Activated naive CD8-positive, alpha-beta T cell treated with anti-CD3 and anti-CD28 coated beads for 36 hours (primary cell): Measurements from ENCODE around the gene CNKSR3. TPM values are rescaled to one million over a fixed set of nuclear protein-coding genes. Genes with fewer than 3 reads are reported as not detected.
A peak's percentile ranks its signal among the peaks of the same experiment; 100 is the strongest.

Experiments used
- DNase-seq: peaks from one replicate; pipeline ENCODE4 v3.0.0; 2021
- H3K27ac Mint-ChIP-seq: one replicate; pipeline ENCODE4 v1.8.0; 2022; ENCODE audit warnings: mild to moderate bottlenecking, moderate library complexity, mixed read lengths
- H3K27me3 Mint-ChIP-seq: one replicate; pipeline ENCODE4 v1.8.0; 2022; ENCODE audit warnings: mild to moderate bottlenecking, mixed read lengths
- H3K36me3 Mint-ChIP-seq: one replicate; pipeline ENCODE4 v1.8.0; 2021; ENCODE audit warnings: mild to moderate bottlenecking, mixed read lengths
- H3K4me1 Mint-ChIP-seq: one replicate; pipeline ENCODE4 v1.8.0; 2021; ENCODE audit warnings: mixed read lengths
- H3K4me3 Mint-ChIP-seq: one replicate; pipeline ENCODE4 v1.8.0; 2022; ENCODE audit warnings: mild to moderate bottlenecking, moderate library complexity, mixed read lengths
- H3K9me3 Mint-ChIP-seq: one replicate; pipeline ENCODE4 v1.8.0; 2022; ENCODE audit warnings: mixed read lengths
- total RNA-seq, 2 experiments: library from RNA; stranded (reverse); gene quantifications; one replicate each; pipeline ENCODE4 v1.2.3, GENCODE V29; 2021

The CNKSR3 gene
- total RNA-seq, 2 experiments from 2014 or later: 1.1 to 1.3 TPM

DNA sequence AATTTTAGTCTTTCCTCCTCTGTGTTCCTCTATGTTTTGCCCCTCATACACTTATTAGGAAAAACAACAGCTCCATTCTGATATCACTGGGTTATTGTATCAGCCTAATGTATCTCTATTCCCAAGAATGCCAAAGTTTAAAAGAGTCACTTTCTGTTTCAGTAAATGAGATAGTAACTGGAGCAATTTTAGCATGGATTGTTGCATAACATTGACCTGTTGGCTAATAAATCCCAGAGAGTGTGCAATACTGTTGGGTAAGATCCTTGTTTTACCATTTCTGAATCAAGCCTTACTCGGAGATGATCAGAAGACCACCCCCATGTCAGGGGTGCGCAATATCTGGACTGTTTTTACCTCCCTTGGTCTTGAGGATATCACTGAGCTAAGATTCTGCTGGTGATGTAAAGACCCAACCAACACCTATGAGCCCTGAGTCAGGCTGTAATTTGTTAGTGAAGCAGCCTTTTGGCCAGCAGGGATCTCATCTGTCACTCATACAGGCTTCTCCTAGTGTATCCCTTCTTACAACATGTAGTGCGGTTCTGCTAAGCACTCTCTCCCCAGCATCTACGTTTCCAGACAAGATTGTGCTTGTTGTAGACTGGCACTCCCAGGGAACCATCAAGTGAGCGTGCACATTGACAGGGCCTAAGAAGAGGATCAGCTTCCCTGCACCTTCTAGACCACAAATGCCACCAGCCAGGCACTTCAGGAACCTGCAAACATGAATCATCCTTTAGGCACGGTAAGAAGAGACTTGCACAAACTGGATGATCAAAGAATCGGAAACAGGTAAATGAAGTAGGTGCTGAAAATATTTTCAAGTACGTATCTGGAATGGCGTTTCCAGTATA lies 142.4 kb downstream of the CNKSR3 start:
- no peak overlapping the region for H3K27ac Mint-ChIP-seq
- H3K36me3 Mint-ChIP-seq: no peaks in the 10 kb centered on the region
- no peaks in the 10 kb centered on the region for H3K9me3 Mint-ChIP-seq
- no peak for DNase-seq
- H3K27me3 Mint-ChIP-seq: no peaks in the 10 kb centered on the region
- no peak overlapping the region for H3K4me3 Mint-ChIP-seq
- H3K4me1 Mint-ChIP-seq: peaks cover 10% of the 10 kb centered on the region

DNA sequence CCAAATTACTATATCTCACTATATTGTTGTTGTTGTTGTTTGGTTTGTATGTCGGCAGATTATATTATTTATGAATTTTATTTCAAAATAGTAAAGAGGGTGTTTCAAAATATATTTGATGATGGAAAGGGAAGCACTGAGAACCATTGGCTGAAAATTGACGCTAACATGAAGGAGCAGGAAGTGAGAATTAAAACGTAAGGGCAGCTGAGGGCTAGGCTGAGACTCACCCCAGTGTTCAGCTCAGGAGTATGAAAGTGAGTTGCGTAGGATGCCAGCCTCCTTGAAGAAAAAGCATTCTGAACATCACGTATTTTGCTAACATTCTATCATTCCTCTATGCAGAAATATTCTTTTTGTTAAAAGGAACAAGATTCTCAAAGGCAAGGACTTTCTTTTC lies 143.1 kb downstream of the CNKSR3 start:
- H3K4me3 Mint-ChIP-seq: no peak overlapping the region
- H3K27ac Mint-ChIP-seq: no peak overlapping the region
- DNase-seq: no peak
- no peaks in the 10 kb centered on the region for H3K36me3 Mint-ChIP-seq
- H3K27me3 Mint-ChIP-seq: no peaks in the 10 kb centered on the region
- H3K4me1 Mint-ChIP-seq: peaks cover 10% of the 10 kb centered on the region
- no peaks in the 10 kb centered on the region for H3K9me3 Mint-ChIP-seq

DNA sequence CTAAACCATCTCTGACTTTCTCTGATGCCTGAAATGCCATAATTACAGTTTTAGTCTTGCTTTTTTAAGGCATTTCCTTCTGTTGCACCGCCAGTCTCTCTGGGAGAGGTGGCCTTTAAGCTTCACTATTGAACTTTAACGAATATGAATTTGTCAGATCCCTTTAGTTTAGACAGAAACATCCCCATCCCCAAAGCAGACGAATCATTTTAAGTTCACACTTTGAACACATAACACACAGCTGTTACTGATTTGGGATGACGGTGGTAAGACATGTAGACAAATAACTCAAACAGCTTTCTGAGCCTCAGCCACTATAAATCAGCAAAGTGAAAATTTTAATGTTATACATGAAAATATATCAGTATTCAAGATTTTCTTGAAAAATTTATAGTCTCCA lies 146.7 kb downstream of the CNKSR3 start:
- Mint-ChIP-seq H3K9me3 (peaks cover 5% of the 10 kb centered on the region), H3K27me3 (no peaks in the 10 kb centered on the region), H3K27ac (no peak overlapping the region), H3K36me3 (peaks cover 2% of the 10 kb centered on the region), H3K4me1 (peaks cover 23% of the 10 kb centered on the region), H3K4me3 (no peak overlapping the region)
- no peak for DNase-seq

DNA sequence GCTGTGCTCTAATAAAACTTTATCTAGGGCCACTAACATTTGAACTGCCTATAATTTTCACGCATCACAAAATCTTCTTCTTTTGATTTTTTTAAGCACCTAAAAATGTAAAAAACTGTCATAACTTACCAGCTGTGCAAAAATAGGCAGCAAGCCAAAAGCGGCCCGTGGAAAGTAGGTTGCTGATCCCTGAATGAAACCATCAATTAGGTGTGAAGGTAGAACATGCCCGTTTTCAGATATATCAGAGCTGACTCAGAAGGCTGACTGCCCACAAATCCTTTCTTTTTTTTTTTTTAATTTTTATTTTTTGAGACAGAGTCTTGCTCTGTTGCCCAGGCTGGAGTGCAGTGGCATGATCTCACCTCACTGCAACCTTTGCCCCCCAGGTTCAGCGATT lies 149.0 kb downstream of the CNKSR3 start:
- DNase-seq: no peak
- no peak overlapping the region for H3K4me3 Mint-ChIP-seq

DNA sequence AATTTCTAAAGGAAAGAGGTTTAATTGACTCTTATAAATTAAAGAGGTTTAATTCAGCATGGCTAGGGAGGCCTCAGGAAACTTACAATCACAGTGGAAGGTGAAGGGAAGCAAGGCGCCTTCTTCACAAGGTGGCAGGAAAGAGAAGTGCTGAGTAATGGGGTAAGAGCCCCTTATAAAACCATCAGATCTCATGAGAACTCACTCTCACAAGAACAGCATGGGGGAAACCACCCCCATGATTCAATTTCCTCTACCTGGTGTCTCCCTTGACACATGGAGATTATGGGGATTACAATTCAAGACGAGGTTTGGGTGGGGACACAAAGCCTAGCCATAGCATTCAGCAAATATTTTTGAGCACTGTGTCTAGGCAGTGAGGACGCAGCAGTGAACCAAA lies 150.0 kb downstream of the CNKSR3 start:
- Mint-ChIP-seq H3K27ac (no peak overlapping the region), H3K27me3 (no peaks in the 10 kb centered on the region), H3K36me3 (peaks cover 2% of the 10 kb centered on the region), H3K4me3 (no peak overlapping the region), H3K4me1 (peaks cover 32% of the 10 kb centered on the region), H3K9me3 (peaks cover 5% of the 10 kb centered on the region)
- no peak for DNase-seq

More for the DNA sequence above, 149.0 kb downstream of the CNKSR3 start:
- Mint-ChIP-seq H3K4me1 (peaks cover 23% of the 10 kb centered on the region), H3K27ac (no peak overlapping the region), H3K27me3 (no peaks in the 10 kb centered on the region), H3K36me3 (peaks cover 2% of the 10 kb centered on the region), H3K9me3 (peaks cover 5% of the 10 kb centered on the region)

DNA sequence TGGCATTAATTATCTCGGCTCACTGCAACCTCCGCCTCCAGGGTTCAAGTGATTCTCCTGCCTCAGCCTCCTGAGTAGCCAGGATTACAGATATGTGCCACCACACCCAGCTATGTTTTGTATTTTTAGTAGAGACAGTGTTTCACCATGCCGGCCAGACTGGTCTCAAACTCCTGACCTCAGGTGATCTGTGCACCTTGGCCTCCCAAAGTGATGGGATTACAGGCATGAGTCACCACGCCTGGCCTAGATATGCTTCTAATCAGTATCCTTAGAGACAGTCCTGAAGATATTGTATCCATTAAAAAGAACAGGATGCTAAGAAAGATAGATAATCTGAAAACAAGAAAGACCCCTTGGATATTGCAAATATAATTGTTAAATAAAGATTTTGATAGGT lies 150.8 kb downstream of the CNKSR3 start:
- peaks cover 5% of the 10 kb centered on the region for H3K9me3 Mint-ChIP-seq
- H3K27ac Mint-ChIP-seq: no peak overlapping the region
- no peak overlapping the region for H3K4me3 Mint-ChIP-seq
- H3K4me1 Mint-ChIP-seq: peaks cover 39% of the 10 kb centered on the region
- H3K36me3 Mint-ChIP-seq: peaks cover 3% of the 10 kb centered on the region
- no peak for DNase-seq
- no peaks in the 10 kb centered on the region for H3K27me3 Mint-ChIP-seq

DNA sequence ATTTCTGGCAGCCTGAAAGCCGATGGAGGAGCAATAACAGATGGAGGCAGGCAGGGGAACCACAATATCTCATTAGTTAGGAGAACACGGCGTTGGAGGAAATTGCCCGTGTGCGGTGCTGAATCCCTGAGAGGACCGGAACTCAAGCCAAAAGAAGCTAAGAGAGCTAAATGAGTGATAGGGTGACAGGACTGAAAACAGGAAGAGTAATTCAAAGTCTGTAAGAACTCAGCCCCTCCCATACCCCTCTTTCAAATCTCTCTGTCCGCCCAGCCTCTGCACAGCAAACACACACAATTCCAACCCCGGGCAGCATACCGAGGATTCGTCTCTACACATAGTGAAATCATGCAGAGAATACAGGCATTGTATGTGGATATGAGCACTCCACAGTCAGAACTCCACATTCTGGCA lies 151.3 kb downstream of the CNKSR3 start:
- no peak for DNase-seq
- no peaks in the 10 kb centered on the region for H3K27me3 Mint-ChIP-seq
- H3K4me1 Mint-ChIP-seq: peaks cover 44% of the 10 kb centered on the region
- H3K9me3 Mint-ChIP-seq: peaks cover 10% of the 10 kb centered on the region
- H3K4me3 Mint-ChIP-seq: peak overlapping the region; percentile 42
- peaks cover 8% of the 10 kb centered on the region for H3K36me3 Mint-ChIP-seq
- peak overlapping the region; percentile 47 for H3K27ac Mint-ChIP-seq

DNA sequence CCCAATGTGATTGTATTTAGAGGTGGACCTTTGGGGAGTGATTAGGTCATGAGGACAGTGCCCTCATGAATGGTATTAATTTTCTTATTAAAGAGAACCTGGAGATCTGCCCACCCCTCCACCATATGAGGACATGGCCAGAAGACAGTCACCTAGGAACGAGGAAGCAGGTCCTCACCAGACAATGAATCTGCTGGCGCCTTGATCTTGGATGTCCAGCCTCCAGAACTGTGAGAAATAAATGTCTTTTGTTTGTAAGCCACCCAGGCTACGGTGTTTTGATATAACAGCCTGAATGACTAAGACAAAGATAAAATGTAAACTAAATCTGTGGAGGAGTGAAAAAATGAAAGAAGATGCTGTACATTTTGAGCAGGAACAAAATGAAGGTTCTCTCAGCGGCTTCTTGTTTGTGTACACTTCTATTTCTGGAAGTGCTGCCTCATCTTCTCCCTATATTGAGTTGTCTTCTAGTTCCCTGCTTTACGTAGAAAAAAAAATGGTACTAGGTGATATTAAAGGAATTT lies 152.4 kb downstream of the CNKSR3 start:
- H3K4me3 Mint-ChIP-seq: no peak overlapping the region
- DNase-seq: no peak
- no peak overlapping the region for H3K27ac Mint-ChIP-seq
- peaks cover 50% of the 10 kb centered on the region for H3K4me1 Mint-ChIP-seq
- no peaks in the 10 kb centered on the region for H3K27me3 Mint-ChIP-seq
- peaks cover 9% of the 10 kb centered on the region for H3K36me3 Mint-ChIP-seq
- peaks cover 11% of the 10 kb centered on the region for H3K9me3 Mint-ChIP-seq

DNA sequence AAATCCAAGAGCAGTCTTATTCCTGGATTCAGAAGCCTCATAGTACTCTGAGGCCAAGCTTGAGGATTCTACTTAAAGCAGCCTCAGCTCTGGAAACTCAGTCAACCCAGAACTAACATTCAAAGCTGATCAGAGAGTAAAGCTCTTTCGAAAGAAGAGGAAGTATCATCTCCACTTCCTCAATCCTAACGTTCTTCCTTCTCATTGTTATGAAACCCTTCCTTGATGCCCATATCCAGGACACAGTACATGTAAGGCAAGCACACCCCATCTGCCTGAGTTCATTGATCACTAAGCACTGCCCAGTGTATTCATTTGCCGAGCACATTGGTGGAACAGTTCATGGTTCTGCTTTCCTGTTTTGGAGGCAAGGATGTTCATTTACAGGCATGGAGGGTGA lies 153.8 kb downstream of the CNKSR3 start, which contains the start of gene IPCEF1:
TSS of gene IPCEF1 (minus strand) at position 114 of the 400 bp plus-strand sequence. CDS start 90,856 bp downstream, outside the sequence.
- no peak within 1 kb of the TSS for H3K27ac Mint-ChIP-seq
- H3K4me1 Mint-ChIP-seq: peaks cover 60% of the 10 kb centered on the region
- H3K36me3 Mint-ChIP-seq: peaks cover 9% of the 10 kb centered on the region
- DNase-seq: no peak
- no peak within 1 kb of the TSS for H3K4me3 Mint-ChIP-seq
- H3K9me3 Mint-ChIP-seq: peaks cover 12% of the 10 kb centered on the region
- no peaks in the 10 kb centered on the region for H3K27me3 Mint-ChIP-seq

DNA sequence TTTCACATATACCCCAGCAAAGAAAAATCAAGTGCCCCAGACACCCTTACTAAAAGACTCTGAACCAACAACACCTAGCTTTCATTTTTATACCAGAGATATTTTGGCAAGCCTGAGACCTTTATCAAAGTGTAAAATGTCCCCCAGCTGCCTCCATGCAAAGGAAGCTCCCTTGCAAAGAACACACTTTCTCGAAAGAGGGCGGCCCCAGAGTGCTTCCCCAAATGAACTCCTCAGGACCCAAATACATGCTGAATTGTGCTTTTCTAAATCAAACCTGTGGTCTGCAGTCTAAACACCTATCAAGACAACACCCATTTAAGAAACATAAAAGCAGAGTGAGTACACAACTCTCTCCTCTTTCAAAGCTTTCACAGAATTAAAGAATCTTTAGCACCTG lies 154.4 kb downstream of the CNKSR3 start:
- no peak overlapping the region for H3K4me3 Mint-ChIP-seq
- no peaks in the 10 kb centered on the region for H3K27me3 Mint-ChIP-seq
- peaks cover 12% of the 10 kb centered on the region for H3K9me3 Mint-ChIP-seq
- no peak for DNase-seq
- H3K27ac Mint-ChIP-seq: no peak overlapping the region
- H3K36me3 Mint-ChIP-seq: peaks cover 9% of the 10 kb centered on the region
- peaks cover 65% of the 10 kb centered on the region for H3K4me1 Mint-ChIP-seq

DNA sequence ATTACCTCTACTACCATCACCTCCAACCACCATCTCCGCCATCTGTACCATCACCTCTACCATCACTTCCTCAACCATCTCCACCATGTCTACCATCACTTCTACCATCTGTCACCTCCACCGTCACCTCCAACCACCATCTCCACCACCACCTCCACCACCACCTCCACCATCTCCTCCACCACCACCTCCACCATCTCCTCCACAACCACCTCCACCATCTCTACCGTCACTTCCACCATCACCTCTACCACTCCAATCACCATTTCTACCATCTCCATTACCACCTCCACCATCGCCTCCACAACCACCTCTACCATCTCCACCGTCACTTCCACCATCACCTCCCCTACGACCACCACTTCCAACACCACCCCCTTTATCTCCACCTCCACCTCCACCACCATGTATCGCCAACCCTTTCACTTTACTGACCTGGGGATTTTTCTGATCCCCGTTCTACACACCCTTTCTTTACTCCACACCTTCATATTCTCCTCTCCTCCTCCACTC lies 156.2 kb downstream of the CNKSR3 start:
- H3K27me3 Mint-ChIP-seq: peaks cover 5% of the 10 kb centered on the region
- no peak for DNase-seq
- peaks cover 8% of the 10 kb centered on the region for H3K9me3 Mint-ChIP-seq
- H3K4me3 Mint-ChIP-seq: peak overlapping the region; percentile 44
- H3K4me1 Mint-ChIP-seq: peaks cover 53% of the 10 kb centered on the region
- H3K27ac Mint-ChIP-seq: peak overlapping the region; percentile 83
- peaks cover 7% of the 10 kb centered on the region for H3K36me3 Mint-ChIP-seq

DNA sequence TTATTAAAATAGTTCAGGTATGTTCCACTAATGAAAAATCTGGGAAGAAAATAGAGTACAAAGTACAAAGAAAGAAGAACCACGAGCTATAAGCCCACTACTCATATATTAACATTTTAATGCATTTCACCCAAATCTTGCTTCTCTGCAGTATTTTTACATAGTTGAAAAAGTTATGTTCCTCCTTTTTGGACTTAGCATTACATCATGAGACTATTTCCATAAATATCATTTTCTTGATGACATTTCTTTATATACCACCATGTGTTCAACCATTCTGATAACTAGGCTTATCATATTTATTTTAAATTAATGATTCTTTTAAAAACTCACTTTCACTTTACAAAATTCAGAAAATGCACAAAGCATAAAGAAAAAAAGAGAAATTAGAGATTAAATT lies 156.9 kb downstream of the CNKSR3 start:
- DNase-seq: no peak
- peaks cover 48% of the 10 kb centered on the region for H3K4me1 Mint-ChIP-seq
- peaks cover 8% of the 10 kb centered on the region for H3K9me3 Mint-ChIP-seq
- no peak overlapping the region for H3K27ac Mint-ChIP-seq
- peaks cover 7% of the 10 kb centered on the region for H3K36me3 Mint-ChIP-seq
- H3K27me3 Mint-ChIP-seq: peaks cover 5% of the 10 kb centered on the region
- no peak overlapping the region for H3K4me3 Mint-ChIP-seq

DNA sequence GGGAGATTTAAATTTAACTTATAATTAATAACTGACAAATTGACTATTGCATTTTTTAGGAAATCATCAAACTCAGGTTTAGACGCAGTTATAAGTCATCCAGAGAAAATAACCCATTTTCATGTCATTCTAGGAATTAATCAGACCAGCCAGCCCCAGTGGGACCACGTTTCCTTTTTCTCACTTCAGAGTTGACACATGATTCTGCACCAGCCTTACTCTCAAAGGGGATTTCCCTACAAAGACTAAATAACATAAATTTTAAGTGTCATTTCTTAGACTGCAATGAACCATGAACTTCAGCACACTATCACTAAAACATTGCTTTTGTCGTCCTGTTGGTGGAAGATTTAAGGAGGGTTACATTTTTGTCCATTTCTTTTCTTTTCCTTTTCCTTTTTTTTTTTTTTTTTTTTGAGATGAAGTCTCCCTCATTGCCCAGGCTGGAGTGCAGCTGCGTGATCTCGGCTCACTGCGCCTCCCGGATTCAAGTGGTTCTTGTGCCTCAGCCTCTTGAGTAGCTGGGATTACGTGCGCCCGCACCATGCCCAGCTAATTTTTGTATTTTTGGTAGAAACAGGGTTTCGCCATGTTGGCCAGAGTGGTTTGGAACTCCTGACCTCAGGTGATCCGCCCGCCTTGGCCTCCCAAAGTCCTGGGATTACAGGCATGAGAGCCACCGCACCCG lies 157.4 kb downstream of the CNKSR3 start:
- H3K36me3 Mint-ChIP-seq: peaks cover 7% of the 10 kb centered on the region
- H3K27me3 Mint-ChIP-seq: peaks cover 5% of the 10 kb centered on the region
- H3K4me1 Mint-ChIP-seq: peaks cover 48% of the 10 kb centered on the region
- no peak overlapping the region for H3K4me3 Mint-ChIP-seq
- no peak overlapping the region for H3K27ac Mint-ChIP-seq
- peaks cover 8% of the 10 kb centered on the region for H3K9me3 Mint-ChIP-seq
- DNase-seq: peak; percentile 57

DNA sequence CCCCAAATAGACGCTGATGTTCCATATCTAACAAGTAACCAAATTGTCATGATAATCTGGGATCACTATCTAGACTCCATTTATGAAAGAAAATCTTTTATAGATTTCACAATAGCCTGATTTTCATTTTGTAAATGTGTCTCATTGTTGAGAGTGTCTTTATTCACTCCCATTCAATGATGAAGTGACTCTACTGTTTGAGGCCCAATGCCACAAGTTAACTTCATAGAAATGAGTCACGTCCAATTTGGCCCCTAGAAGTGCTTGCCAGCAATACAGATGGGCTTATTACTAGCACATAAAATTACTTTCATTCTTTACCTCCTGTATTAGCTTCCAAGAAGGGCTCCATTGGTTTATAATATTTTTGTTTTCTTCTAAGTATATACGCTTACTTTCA lies 160.2 kb downstream of the CNKSR3 start:
- Mint-ChIP-seq H3K9me3 (peaks cover 13% of the 10 kb centered on the region), H3K36me3 (peaks cover 8% of the 10 kb centered on the region), H3K27ac (no peak overlapping the region), H3K4me1 (peaks cover 32% of the 10 kb centered on the region), H3K27me3 (peaks cover 5% of the 10 kb centered on the region), H3K4me3 (no peak overlapping the region)
- no peak for DNase-seq

DNA sequence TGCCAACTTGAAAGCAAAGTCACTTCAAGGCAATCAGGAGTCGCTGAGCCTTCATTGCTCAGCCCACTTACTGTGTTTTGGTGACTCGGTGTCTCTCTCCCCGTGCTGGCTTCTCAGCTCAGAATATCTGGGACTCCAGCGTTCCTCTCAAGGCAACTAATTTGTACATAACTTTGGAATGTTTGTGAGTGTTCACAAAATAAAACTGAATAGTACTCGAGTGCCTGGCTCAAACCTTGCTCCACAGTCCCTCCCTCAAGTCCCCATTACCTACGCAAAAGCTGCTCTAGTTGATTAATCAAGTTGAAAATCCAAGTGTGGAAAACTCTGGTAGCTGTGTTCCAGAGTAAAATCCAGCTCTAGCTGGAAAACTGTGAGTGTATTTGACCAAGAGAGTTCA lies 162.5 kb downstream of the CNKSR3 start:
- Mint-ChIP-seq H3K27me3 (peaks cover 5% of the 10 kb centered on the region), H3K4me1 (peaks cover 15% of the 10 kb centered on the region), H3K4me3 (no peak overlapping the region), H3K36me3 (peaks cover 1% of the 10 kb centered on the region), H3K27ac (no peak overlapping the region), H3K9me3 (peaks cover 7% of the 10 kb centered on the region)
- DNase-seq: no peak
